Hematopoietic multipotent progenitor cell treated with erythropoietin and hydrocortisone succinate and interleukin-3 and kit ligand, for 6 days (in vitro differentiated cells): ENCODE results near the gene ZNF595.
"Not testable (repeated sequence)": the region's sequence is repeated elsewhere in the genome, so short reads cannot be mapped to it uniquely, and the experiment has no call there.

Experiments
- DNase-seq: peaks from one replicate; pipeline ENCODE4 v3.0.0-alpha.2; 2015

The ZNF595 gene

GRCh38 chr4:52804-53479 is at the start of gene ZNF595:
TSS of gene ZNF595 (plus strand) at chr4:53321. CDS start at chr4:53489, 168 bp downstream.
- not testable (repeated sequence) for DNase-seq

GRCh38 chr4:9937-10870 is 42.9 kb upstream of the ZNF595 start:
- DNase-seq = peak; percentile 6

GRCh38 chr4:11095-11815 is 41.9 kb upstream of the ZNF595 start:
- not testable (repeated sequence) for DNase-seq

GRCh38 chr4:11816-12417 is 41.2 kb upstream of the ZNF595 start:
- peak; percentile 17 for DNase-seq

- DNase-seq = not testable (repeated sequence)
These were observed 35.0 kb upstream of the ZNF595 start for GRCh38 chr4:18128-18527.

- not testable (repeated sequence) for DNase-seq
These were observed 34.5 kb upstream of the ZNF595 start for GRCh38 chr4:18589-18988.

GRCh38 chr4:22882-23281 is 30.2 kb upstream of the ZNF595 start:
- DNase-seq = not testable (repeated sequence)

GRCh38 chr4:24359-24758 is 28.8 kb upstream of the ZNF595 start:
- DNase-seq = not testable (repeated sequence)

GRCh38 chr4:27501-27900 is 25.6 kb upstream of the ZNF595 start:
- DNase-seq = not testable (repeated sequence)

- DNase-seq = not testable (repeated sequence)
These were observed 24.2 kb upstream of the ZNF595 start for GRCh38 chr4:28767-29542.

GRCh38 chr4:33314-33713 is 19.8 kb upstream of the ZNF595 start:
- not testable (repeated sequence) for DNase-seq

GRCh38 chr4:36559-37415 is 16.3 kb upstream of the ZNF595 start:
- not testable (repeated sequence) for DNase-seq

- not testable (repeated sequence) for DNase-seq
These were observed 14.9 kb upstream of the ZNF595 start for GRCh38 chr4:38202-38601.

GRCh38 chr4:43375-43774 is 9.7 kb upstream of the ZNF595 start:
- DNase-seq = not testable (repeated sequence)

GRCh38 chr4:51253-51652 is 1.9 kb upstream of the ZNF595 start:
- DNase-seq = not testable (repeated sequence)

- not testable (repeated sequence) for DNase-seq
These were observed 1.4 kb upstream of the ZNF595 start for GRCh38 chr4:51655-52277.

GRCh38 chr4:53521-53920 is 400 bp downstream of the ZNF595 start:
- DNase-seq = not testable (repeated sequence)

GRCh38 chr4:64733-65132 is 11.6 kb downstream of the ZNF595 start:
- DNase-seq = not testable (repeated sequence)

GRCh38 chr4:71830-72229 is 18.7 kb downstream of the ZNF595 start:
- no peak for DNase-seq

GRCh38 chr4:85951-86350 is 32.8 kb downstream of the ZNF595 start:
- DNase-seq = no peak
